Stomach (tissue), 4 donors: ENCODE data around the gene RABGAP1L.

Source experiments
- EP300 ChIP-seq: sonication (generic); formaldehyde crosslinking; IDR thresholded peaks from one replicate; pipeline ENCODE4 v1.6.1; 2017; ENCODE audit warnings: antibody characterized with exemption
- TF ChIP-seq, protein P1 (sequence below), 7 experiments: fragments of 450-650 bp in 4 of 7; fragments of 200-600 bp in 3 of 7; sonication (generic) in 3 of 7; IDR thresholded peaks; one replicate each; pipeline ENCODE4 v1.5.1; 2016 to 2019; ENCODE audit warnings: antibody characterized with exemption in 7 of 7, control low read depth in 2 of 7, mild to moderate bottlenecking in 1 of 7

DNA sequence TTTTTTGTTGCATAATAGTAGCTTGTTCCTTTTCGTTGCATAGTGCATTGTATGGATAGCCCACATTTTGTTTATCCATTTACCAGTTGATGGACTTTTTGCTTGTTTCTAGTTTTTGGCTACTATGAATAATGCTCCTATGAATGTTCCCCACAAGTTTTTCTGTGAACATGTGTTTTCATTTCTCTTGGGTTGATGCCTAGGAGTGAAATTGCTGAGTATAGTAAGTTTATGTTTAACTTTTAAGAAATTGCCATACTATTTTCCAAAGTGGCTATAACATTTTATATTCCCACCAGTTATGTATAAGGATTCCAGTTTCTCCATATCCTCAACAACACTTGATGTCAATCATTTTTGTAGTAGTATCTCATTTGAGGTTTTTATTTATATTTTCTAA, 755.7 kb downstream of the RABGAP1L start:
- TF ChIP-seq, protein P1, sequence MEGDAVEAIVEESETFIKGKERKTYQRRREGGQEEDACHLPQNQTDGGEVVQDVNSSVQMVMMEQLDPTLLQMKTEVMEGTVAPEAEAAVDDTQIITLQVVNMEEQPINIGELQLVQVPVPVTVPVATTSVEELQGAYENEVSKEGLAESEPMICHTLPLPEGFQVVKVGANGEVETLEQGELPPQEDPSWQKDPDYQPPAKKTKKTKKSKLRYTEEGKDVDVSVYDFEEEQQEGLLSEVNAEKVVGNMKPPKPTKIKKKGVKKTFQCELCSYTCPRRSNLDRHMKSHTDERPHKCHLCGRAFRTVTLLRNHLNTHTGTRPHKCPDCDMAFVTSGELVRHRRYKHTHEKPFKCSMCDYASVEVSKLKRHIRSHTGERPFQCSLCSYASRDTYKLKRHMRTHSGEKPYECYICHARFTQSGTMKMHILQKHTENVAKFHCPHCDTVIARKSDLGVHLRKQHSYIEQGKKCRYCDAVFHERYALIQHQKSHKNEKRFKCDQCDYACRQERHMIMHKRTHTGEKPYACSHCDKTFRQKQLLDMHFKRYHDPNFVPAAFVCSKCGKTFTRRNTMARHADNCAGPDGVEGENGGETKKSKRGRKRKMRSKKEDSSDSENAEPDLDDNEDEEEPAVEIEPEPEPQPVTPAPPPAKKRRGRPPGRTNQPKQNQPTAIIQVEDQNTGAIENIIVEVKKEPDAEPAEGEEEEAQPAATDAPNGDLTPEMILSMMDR (IDR thresholded peaks at IDR 0.05) = no peak
- no peak for TF ChIP-seq EP300
